Subcutaneous adipose tissue (tissue), 4 donors: ENCODE measurements around the gene CIC. TPM values are rescaled to one million over a fixed set of nuclear protein-coding genes. Genes with fewer than 3 reads are reported as not detected.

ENCODE experiments used
- total RNA-seq, 4 donors: library from RNA; depleted of rRNA; stranded (reverse); fragments of >200 nt; gene quantifications; one replicate each; pipeline ENCODE4 v1.1.0, GENCODE V29; 2016
- TF ChIP-seq, protein P1 (sequence below): fragments of 450-650 bp; IDR thresholded peaks from one replicate; pipeline ENCODE4 v1.5.1; 2016; ENCODE audit warnings: low read depth, mild to moderate bottlenecking, control low read depth, antibody characterized with exemption, moderate library complexity

The CIC gene
- total RNA-seq, 4 donors from 2014 or later: 12.4 to 49.9 (median 14.9) TPM

DNA sequence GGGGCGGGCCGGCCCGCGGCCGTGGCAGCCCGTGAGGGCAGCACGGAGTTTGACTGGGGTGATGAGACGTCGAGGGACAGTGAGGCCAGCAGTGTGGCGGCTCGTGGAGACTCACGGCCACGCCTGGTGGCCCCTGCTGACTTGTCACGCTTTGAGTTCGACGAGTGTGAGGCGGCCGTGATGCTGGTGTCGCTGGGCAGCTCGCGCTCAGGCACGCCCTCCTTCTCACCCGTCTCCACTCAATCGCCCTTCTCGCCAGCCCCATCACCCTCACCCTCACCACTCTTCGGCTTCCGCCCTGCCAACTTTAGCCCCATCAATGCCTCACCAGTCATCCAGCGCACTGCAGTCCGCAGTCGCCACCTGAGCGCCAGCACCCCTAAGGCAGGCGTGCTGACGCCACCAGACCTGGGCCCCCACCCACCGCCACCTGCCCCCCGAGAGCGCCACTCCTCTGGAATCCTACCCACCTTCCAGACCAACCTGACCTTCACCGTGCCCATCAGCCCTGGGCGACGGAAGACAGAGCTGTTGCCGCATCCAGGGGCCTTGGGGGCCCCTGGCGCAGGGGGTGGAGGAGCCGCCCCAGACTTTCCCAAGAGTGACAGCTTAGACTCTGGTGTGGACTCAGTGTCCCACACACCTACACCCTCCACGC lies 4.5 kb downstream of the CIC start:
- TF ChIP-seq, protein P1, sequence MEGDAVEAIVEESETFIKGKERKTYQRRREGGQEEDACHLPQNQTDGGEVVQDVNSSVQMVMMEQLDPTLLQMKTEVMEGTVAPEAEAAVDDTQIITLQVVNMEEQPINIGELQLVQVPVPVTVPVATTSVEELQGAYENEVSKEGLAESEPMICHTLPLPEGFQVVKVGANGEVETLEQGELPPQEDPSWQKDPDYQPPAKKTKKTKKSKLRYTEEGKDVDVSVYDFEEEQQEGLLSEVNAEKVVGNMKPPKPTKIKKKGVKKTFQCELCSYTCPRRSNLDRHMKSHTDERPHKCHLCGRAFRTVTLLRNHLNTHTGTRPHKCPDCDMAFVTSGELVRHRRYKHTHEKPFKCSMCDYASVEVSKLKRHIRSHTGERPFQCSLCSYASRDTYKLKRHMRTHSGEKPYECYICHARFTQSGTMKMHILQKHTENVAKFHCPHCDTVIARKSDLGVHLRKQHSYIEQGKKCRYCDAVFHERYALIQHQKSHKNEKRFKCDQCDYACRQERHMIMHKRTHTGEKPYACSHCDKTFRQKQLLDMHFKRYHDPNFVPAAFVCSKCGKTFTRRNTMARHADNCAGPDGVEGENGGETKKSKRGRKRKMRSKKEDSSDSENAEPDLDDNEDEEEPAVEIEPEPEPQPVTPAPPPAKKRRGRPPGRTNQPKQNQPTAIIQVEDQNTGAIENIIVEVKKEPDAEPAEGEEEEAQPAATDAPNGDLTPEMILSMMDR: no peak

DNA sequence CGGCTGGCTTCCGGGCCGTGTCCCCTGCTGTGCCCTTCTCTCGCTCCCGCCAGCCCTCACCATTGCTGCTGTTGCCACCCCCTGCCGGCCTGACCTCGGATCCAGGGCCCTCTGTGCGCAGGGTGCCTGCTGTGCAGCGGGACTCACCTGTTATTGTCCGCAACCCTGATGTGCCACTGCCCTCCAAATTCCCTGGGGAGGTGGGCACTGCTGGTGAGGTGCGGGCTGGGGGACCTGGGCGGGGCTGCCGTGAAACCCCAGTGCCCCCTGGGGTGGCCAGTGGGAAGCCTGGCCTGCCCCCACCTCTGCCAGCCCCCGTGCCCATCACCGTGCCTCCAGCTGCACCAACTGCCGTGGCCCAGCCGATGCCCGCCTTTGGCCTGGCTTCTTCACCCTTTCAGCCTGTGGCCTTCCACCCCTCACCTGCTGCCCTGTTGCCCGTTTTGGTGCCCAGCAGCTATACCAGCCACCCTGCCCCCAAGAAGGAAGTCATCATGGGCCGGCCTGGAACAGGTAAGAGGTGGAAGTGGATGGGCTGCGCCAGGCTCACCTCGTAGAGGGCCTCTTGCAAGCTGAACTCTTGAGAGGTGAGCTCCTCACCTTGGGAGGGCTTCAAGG lies 5.1 kb downstream of the CIC start:
- TF ChIP-seq, protein P1: no peak

DNA sequence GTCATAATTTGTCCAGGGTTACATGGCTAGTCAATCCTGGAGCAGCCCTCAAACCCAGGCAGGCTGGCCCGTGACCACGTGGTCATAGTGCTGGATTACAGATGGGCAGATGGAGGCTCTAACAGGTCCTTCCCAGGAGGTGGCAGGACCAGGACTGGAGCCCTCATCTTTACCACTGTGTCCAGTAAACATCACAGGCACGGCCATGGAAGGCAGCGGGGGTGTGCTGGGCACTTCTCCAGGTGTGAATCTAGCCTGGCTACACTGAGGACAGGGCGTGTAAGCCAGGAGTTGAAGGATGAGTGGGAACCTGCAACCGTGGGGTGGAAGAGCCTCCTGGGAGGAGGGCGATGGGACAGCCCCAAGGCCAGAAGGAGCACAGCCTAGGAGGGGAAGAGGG lies 6.1 kb downstream of the CIC start:
- TF ChIP-seq, protein P1: no peak

DNA sequence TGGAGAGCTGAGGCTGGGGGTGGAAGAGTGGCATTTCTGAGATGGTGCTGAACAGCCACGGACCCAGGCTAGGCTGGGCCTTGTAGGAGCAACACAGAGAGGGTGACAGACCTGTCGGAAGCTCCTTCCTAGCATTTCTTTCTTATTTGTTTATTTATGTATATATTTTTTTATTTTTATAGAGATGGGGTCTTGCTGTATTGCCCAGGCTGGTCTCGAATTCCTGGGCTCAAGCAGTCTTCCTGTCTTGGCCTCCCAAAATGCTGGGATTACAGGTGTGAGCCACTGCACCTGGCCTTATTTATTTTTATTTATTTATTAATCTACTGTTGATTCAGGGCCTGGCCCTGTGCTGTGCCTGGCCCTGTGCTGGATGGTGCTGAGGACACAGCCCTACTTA lies 6.5 kb downstream of the CIC start:
- TF ChIP-seq, protein P1: no peak

DNA sequence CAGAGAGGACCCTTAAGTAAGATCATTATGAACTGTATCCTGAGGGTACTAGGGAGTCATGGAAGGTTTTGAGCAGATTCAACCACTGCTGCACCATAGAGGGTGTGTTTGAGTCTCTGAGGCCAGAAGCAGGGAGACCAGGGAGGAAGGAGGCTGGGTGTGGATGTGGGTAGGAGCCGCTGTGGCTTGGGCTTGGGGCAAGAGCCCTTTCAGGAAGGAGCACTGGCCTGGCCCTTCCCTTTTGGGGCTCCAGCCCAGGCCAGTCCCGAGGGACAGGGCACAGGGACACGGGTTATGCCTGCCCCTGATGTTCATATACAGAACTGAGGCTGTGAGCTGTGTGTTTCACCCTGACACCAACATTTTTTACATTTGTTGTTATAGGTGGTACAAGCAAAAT lies 7.2 kb downstream of the CIC start:
- TF ChIP-seq, protein P1: no peak

DNA sequence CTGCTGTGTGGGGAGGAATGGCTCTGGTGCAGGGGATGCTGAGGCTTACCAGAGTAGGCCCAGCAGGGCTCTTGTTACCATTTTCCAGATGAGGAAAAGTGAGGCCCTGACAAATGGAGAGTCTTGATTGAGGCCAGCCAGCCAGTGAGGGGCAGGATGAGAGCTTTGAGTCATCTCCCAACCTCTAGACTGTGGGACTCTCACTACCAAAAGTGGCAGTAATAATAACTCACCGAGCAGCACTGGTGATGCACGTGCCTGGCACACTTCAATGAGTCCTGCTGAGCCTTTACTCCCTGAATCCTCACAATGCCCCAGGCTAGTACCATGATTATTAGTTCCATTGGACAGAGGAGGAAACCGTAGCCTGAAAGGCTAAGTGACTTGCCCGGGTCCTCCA lies 7.8 kb downstream of the CIC start:
- TF ChIP-seq, protein P1: no peak

DNA sequence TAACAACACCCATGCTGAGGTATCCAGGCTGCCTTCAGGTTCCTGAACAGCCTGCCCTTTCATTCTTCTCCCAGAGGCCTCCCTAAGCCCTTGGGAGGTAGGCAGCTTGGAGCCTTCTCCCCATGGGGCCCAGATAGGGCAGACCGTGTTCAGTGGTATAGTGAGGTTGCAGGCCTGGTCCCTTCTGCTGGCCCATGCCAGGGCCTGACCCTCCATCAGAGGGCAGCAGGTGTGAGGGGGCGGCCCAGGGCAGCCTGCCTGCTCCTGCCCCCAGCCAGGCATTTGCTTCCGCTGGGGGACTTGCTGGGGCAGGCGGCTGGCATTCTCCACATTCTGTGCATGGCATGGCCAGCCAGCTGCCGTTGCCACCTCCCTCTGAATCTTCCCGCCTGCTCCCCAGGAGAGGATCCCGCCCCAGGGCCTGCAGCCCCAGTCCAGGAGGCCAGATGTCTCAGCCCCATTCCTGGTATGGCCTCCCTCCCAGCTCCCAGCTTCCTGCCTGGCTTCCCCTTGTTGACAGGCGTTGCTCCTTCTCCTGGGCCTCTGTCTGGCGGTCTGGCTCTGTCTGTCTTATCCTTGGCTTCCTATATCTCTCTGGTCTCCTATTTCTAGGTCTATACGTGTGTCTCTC lies 8.9 kb downstream of the CIC start:
- TF ChIP-seq, protein P1: no peak
